Measurements from ENCODE around the gene RGS3.
A peak's percentile ranks its signal among the peaks of the same experiment; 100 is the strongest.

The RGS3 gene

GRCh38 chr9:113579283-113580040 is 115.9 kb downstream of the RGS3 start:
- no peak overlapping the region; the same call in 1 of the 2 replicates for H3K4me3 ChIP-seq (ENCODE audit: low read depth, low read length)
- no peak for TF ChIP-seq CTCF (IDR thresholded peaks at IDR 0.05; ENCODE audit: low read depth, low read length, missing control alignments)
- DNase-seq (ENCODE audit: low read depth): no peak

GRCh38 chr9:113580041-113580953 is 116.8 kb downstream of the RGS3 start:
- no peak for TF ChIP-seq CTCF (IDR thresholded peaks at IDR 0.05; ENCODE audit: low read depth, low read length, missing control alignments)
- DNase-seq (ENCODE audit: low read depth): no peak
- H3K4me3 ChIP-seq (ENCODE audit: low read depth, low read length): no peak overlapping the region

- no peak overlapping the region; the same call in 1 of the 2 replicates for H3K4me3 ChIP-seq (ENCODE audit: low read depth, low read length)
- TF ChIP-seq CTCF (IDR thresholded peaks at IDR 0.05; ENCODE audit: low read depth, low read length, missing control alignments): no peak
- DNase-seq (ENCODE audit: low read depth): no peak
Measured at GRCh38 chr9:113580954-113581311, 117.4 kb downstream of the RGS3 start.

GRCh38 chr9:113581865-113582697 is 118.6 kb downstream of the RGS3 start:
- DNase-seq (ENCODE audit: low read depth): peak; percentile 96
- no peak overlapping the region; the same call in 1 of the 2 replicates for H3K4me3 ChIP-seq (ENCODE audit: low read depth, low read length)
- peak; percentile 67 for TF ChIP-seq CTCF (IDR thresholded peaks at IDR 0.05; ENCODE audit: low read depth, low read length, missing control alignments)

- DNase-seq (ENCODE audit: low read depth): no peak
- H3K4me3 ChIP-seq (ENCODE audit: low read depth, low read length): no peak overlapping the region
- no peak for TF ChIP-seq CTCF (IDR thresholded peaks at IDR 0.05; ENCODE audit: low read depth, low read length, missing control alignments)
Measured at GRCh38 chr9:113582698-113583200, 119.2 kb downstream of the RGS3 start.

Data from GM12864 (cell line).